Measurements from ENCODE around the gene RPL10. TPM values are rescaled to one million over a fixed set of nuclear protein-coding genes. Genes with fewer than 3 reads are reported as not detected.

Gene RPL10
- total and polyA plus RNA-seq, 2 of the 8 experiments (the other 6 are each of a cell fraction or from before 2014, with no cell fraction given): 2,633 to 4,293 TPM

DNA sequence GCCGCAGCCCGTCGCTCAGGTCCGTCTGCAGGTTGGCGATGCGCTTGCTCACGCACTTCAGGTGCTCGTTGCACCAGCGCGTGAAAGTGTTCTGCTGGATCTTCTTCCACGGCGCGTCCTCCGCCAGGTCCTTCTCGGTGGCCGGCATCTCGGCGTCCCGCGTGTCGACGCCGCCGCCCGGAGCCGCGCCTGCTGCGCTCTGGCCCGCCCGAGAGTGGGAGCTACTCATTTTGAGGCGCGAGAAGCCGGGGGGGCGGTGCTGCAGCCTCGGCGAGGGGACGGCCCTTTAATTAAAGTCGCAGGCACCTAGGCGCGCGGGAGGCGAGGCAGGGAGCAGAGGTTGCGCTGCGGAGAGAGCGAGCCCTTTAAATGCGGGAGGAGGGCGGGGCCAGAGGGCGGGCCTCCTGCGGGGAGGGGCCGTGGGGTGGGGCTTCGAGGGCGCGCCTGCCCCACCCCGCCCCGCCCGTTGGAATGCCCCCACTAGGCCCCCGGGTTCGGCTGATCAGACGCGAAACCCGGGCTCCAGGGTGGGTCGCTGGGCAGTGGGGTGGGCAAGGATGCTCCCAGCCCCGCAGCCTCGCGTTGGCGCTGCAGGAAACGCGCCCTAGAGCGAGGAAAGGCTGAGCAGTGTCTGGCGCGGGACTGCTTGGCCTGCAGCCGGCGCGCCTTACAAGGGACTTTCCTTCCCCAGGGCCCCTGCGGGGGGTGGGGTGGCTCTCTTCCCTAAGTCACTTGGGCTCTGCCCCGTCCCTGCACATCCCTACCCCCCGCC lies 27.0 kb upstream of the RPL10 start:
- FAIRE-seq: no peak
- TF ChIP-seq NANOG (IDR thresholded peaks at IDR 0.05; ENCODE audit: insufficient read depth, low read depth, low read length, poor library complexity, severe bottlenecking): no peak
- 0 out of 2 replicates have a peak, but pooled peaks have one; percentile 10 for TF ChIP-seq EGR1 (IDR thresholded peaks at IDR 0.05; ENCODE audit: borderline replicate concordance, low read depth, low read length)
- no peak for TF ChIP-seq BRCA1 (IDR thresholded peaks at IDR 0.05; ENCODE audit: low read depth, low read length)
- peak; percentile 57; the same call in 1 of the 2 replicates for TF ChIP-seq GTF2F1 (IDR thresholded peaks at IDR 0.05; ENCODE audit: borderline replicate concordance, low read depth, low read length)
- TF ChIP-seq YY1 (IDR thresholded peaks at IDR 0.05; ENCODE audit: low read depth, low read length): no peak
- peak; percentile 88 for TF ChIP-seq POLR2AphosphoS5 (IDR thresholded peaks at IDR 0.05; ENCODE audit: low read depth, low read length)
- TF ChIP-seq TBP (IDR thresholded peaks at IDR 0.05; ENCODE audit: low read depth, low read length): peak; percentile 93
- TF ChIP-seq SRF (IDR thresholded peaks at IDR 0.05; ENCODE audit: low read depth, low read length): no peak
- no peak for TF ChIP-seq EP300 (IDR thresholded peaks at IDR 0.05; ENCODE audit: borderline replicate concordance in 1 of 2, low read depth in 2 of 2, low read length in 2 of 2)
- TF ChIP-seq TAF1 (IDR thresholded peaks at IDR 0.05; ENCODE audit: low read depth, low read length): peak; percentile 95
- 0 out of 2 replicates have a peak, but pooled peaks have one; percentile 28 for TF ChIP-seq BACH1 (IDR thresholded peaks at IDR 0.05; ENCODE audit: low read length)
- peak; percentile 49; the same call in 1 of the 2 replicates for TF ChIP-seq SP1 (IDR thresholded peaks at IDR 0.05; ENCODE audit: low read depth, low read length)

More for the DNA sequence above, 27.0 kb upstream of the RPL10 start:
- H4K91ac ChIP-seq (replicated peaks; ENCODE audit: insufficient read length, low read length): no peak overlapping the region
- peak overlapping the region; percentile 76 for H4K5ac ChIP-seq (ENCODE audit: insufficient read length, low read depth, low read length)
- peak overlapping the region; percentile 94 for H2BK5ac ChIP-seq (ENCODE audit: low read depth, low read length)
- peak; percentile 56 to 82 for DNase-seq (ENCODE audit: low read depth in 1 of 2, low spot score in 2 of 2)
- H3K9me3 ChIP-seq (ENCODE audit: insufficient read depth in 2 of 2, low read depth in 1 of 2, low read length in 1 of 2): no peaks in the 10 kb centered on the region
- H3K79me1 ChIP-seq (ENCODE audit: low read depth, low read length): 0 out of 2 replicates have a peak, but pooled peaks cover 3% of the 10 kb centered on the region
- H3K18ac ChIP-seq (ENCODE audit: extremely low read depth, low read length): peak overlapping the region; percentile 32
- no peak overlapping the region for H2BK15ac ChIP-seq (ENCODE audit: low read length)
- no peaks in the 10 kb centered on the region; a peak in 2 of 7 replicates for H3K27me3 ChIP-seq (replicated peaks in 1 of 4; ENCODE audit: control insufficient read depth in 3 of 4, extremely low read depth in 1 of 4, insufficient read depth in 3 of 4, low read length in 3 of 4)
- peak overlapping the region; percentile 48; the same call in 1 of the 2 replicates for H2AK5ac ChIP-seq (ENCODE audit: low read depth, low read length)
- H3K4me1 ChIP-seq (replicated peaks in 1 of 4; ENCODE audit: control insufficient read depth in 3 of 4, insufficient read depth in 4 of 4, low read length in 3 of 4): peaks cover 0 to 18% (median 11%) of the 10 kb centered on the region in 4 experiments; a peak in 6 of 7 replicates
- H3K23me2 ChIP-seq (ENCODE audit: low read depth, low read length): peaks cover 5% of the 10 kb centered on the region; the same call in 1 of the 2 replicates
- H2BK120ac ChIP-seq (replicated peaks; ENCODE audit: low read depth, low read length): no peak overlapping the region
- H3K79me2 ChIP-seq (ENCODE audit: control insufficient read depth in 1 of 2, insufficient read depth in 2 of 2, low read length in 2 of 2): peaks cover 8 to 47% of the 10 kb centered on the region in 2 experiments; a peak in 3 of 4 replicates
- no peak overlapping the region for H3K4ac ChIP-seq (replicated peaks; ENCODE audit: insufficient read length, low read depth, low read length)
- no peak overlapping the region for H3K23ac ChIP-seq (ENCODE audit: insufficient read length)
- peak overlapping the region; percentile 92 to 97 (median 94) for H3K9ac ChIP-seq (replicated peaks in 1 of 4; ENCODE audit: extremely low read depth in 1 of 4, low read depth in 3 of 4, low read length in 3 of 4)
- H3K4me3 ChIP-seq (ENCODE audit: extremely low read depth in 1 of 4, insufficient read depth in 2 of 4, low read depth in 3 of 4, low read length in 4 of 4): peak overlapping the region; percentile 82 to 96 (median 90)
- H3K14ac ChIP-seq (ENCODE audit: insufficient read length): no peak overlapping the region
- H3K27ac ChIP-seq (ENCODE audit: low read depth, low read length): peak overlapping the region; percentile 97
- no peak overlapping the region for H2BK20ac ChIP-seq (ENCODE audit: low read length)
- ChIA-PET POLR2A (ENCODE audit: partially characterized antibody) (interaction anchor here (0.6 to 11.8 kb wide), 12 partner anchors 11 to 399 kb away, joined by 3 to 348 read pairs (median 4); partner anchors contain the start of genes DNASE1L1, EMD, RPL10 and TMEM187), CTCF (ENCODE audit: partially characterized antibody) (interaction anchor here (0.5 kb wide), 2 partner anchors 27 to 165 kb away, joined by 3 read pairs; partner anchors contain the start of gene RPL10)
- H2AFZ ChIP-seq (ENCODE audit: low read length): no peak overlapping the region
- WGBS, 2 experiments (ENCODE audit: extremely low coverage in 1 of 2, insufficient coverage in 1 of 2, insufficient read length in 1 of 2, insufficient replicate concordance in 2 of 2, low coverage in 1 of 2, low lambda C conversion rate in 2 of 2, missing lambda C conversion rate in 1 of 2): 4% methylated on average over 11 of the region's 77 CpGs; no CpG with 5 or more reads in 1 of the 2 experiments
- H3K36me3 ChIP-seq (ENCODE audit: control insufficient read depth in 2 of 4, insufficient read depth in 4 of 4, low read length in 3 of 4): peaks cover 15 to 30% (median 20%) of the 10 kb centered on the region in 4 experiments
- H3K4me2 ChIP-seq (ENCODE audit: insufficient read depth in 1 of 2, low read depth in 2 of 2, low read length in 2 of 2): peak overlapping the region; percentile 68 to 86
- H4K20me1 ChIP-seq (replicated peaks in 1 of 2; ENCODE audit: control insufficient read depth in 1 of 2, insufficient read depth in 2 of 2, low read length in 2 of 2): peaks cover 11 to 17% of the 10 kb centered on the region in 2 experiments
- H4K8ac ChIP-seq (ENCODE audit: extremely low read depth, insufficient read depth, low read length): peak overlapping the region; percentile 93; the same call in 1 of the 2 replicates
- H2BK12ac ChIP-seq (ENCODE audit: low read depth, low read length): 0 out of 2 replicates have a peak overlapping the region, but pooled peaks have one; percentile 50
- H3K56ac ChIP-seq (replicated peaks; ENCODE audit: insufficient read length, low read depth, low read length): no peak overlapping the region
